HG03060 (cell line): ENCODE results near the gene ZDHHC21.

Experiments
- ATAC-seq: cut with Tn5 transposase; IDR thresholded peaks from one replicate; pipeline ENCODE4 v1.9.1; 2021; ENCODE audit warnings: low read depth, moderate number of reproducible peaks; ENCODE audit not compliant: unreplicated experiment

ZDHHC21 gene, protein sequence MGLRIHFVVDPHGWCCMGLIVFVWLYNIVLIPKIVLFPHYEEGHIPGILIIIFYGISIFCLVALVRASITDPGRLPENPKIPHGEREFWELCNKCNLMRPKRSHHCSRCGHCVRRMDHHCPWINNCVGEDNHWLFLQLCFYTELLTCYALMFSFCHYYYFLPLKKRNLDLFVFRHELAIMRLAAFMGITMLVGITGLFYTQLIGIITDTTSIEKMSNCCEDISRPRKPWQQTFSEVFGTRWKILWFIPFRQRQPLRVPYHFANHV

DNA sequence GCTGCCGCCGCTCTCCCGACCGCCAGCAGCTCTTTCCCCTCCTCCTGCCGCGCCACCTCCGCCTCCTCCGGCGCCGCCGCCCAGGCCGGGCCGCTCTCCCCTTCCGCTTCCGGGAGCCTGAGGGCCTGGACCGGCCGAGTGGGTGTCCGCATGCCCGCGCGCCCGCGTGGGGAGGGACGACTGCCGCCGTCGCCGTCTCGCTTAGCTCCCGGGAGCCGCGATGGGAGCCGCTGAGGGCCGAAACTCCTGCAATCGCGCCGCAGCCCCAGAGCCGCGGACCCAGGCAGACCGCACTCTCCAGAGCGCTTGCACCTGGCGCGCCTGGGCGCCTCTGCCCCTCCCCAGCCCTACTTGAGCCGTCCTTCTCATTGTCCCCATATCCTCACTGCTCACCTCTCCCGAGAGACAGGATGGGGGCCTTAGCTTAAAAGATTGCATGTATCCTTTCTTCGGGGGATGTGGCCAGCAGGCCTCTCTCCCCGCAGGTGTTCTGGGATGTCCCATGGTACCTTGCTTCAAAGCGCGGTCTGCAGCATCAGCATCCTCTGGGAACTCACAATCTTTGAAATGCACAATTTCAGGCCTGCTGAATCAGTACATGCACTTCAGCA is at the start of gene ZDHHC21:
Gene ZDHHC21 (minus strand): TSS at position 182 of the 611 bp plus-strand sequence. CDS start 19,092 bp downstream, outside the sequence.
- peak; percentile 38 for ATAC-seq

DNA sequence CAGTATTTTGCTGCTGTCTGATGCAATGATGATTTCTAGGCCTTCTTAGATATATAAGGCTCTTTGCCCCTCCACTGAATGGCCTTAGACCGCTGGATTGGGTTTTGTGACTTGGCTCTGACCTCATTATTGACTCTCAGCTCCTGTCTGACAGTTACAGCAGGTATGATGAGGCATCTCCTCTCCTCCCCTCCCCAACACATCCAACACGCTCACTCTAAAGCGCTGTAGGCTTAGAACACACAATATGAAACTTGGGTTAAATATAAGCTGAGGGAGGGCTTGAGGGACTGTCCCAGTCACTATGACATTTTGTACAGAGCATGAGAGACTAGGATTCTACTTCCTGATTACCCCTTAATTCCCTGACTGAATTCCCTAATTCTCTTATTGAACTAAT is 48.1 kb upstream of the ZDHHC21 start:
- ATAC-seq = no peak

DNA sequence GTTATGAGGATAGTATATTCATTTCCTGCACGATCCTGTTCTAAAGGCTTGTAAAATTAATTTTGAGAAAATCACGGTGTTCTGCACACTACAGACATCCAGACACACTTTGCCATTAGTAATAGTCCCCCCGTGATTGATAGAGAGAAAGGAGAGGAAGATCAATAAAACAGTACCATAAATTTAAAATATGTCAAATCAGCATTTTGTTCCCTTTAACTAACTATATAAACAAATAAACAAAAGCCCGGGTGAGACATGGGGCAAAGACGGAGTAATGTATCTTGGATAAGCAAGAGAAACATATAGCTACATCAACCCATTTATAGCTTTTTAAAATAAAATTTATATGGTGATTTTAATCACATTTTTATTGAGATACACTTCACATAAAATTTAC is 39.9 kb upstream of the ZDHHC21 start:
- ATAC-seq = no peak

DNA sequence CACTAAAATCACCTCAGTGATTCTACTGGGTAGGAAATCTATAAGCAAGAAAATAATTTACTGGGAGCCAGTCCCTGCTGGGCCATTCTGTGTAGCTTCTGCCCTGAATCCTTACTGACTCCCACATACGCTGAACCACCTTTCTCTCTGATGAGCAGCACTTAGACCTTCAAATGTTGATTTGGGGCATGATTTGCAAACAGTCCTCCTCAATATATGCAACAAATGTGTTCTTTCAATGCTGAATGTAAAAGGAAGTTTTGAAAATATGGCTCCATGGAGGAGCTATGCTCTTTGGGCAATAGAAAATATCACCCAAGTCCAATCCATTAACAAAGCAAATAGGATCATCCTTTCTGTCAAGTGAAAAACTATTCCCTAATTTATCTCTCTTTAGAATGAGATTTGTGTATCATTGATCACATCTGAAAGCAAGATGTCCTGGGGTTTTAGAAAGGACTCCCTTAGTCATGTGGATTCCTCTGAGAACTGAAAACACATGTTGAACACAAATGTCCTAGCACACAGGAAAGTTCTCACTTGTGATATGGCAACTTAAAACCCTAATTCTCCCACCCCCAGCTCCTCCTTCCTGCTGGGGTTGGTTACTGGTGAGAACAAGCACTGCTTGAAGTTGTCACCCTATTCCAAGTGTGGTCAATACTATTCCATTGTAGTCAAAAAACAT is 38.2 kb upstream of the ZDHHC21 start:
- no peak for ATAC-seq

DNA sequence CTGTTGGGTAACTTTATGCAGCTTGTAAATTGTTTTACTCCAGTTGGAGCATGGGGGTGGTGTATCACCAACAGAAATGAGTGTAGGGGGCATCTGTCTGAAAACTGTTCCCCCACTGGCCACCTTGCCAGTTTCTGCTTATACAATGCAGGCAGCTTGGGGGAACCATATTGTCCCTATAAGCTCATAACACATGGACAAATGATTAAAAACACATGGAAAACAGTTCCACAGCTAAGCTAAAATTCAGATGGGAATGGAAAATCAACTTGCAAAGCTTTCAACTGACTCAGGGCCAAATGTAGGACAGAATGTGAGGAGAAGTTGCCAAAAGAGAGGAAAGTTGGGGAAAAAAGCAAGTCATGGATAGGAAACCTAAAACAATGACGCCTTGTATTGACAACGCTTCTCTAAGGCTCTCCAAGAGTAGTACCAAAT is 37.2 kb upstream of the ZDHHC21 start:
- no peak for ATAC-seq

DNA sequence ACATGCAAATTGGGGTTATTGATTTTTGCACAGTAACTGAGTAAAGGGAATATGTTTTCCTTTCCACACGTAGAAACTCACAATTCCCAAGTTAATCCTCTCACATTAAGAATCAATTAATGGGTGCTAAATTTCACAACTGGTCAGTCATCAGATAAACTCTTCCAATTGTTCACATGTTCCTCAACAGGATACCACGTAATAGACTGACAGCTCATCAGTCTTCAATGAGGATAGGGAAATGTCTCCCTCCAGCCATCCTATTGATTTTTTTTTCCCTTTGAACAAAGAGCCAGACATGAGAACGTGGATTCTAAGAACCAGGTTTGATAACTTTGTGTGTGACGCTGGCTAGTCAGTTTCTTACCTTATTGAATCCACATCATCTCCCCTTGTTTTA is 30.1 kb upstream of the ZDHHC21 start:
- ATAC-seq = no peak

DNA sequence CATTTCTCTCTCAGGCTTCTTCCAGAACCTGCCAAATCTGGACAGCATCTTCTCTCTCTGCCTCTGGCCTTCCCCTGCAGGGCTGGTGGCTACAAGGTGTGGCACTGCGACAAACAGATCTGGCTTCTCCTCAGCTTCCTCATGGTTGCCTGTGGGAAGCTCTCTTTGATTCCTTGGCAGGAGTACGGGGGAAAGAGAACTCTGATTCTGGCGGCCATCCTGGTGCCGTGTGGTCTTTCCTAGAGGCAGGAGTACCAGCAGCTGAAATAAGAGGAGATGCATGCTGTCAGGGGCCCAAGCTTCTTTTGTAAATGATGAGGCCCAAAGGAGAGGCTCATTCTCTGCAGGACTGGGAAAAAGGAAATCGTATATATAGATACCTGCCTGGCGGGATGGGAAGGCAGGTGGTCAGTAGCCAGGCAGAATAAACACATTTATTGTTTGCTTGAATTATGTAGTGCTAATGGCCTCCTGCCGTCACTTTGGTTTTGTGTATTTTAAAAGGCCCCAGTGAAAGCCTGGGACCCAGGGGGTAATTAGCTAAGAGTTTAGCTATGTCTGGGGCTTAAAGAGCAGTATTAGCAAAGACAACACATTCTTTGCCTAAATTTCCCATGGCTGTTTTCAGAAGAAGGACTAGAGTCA is 29.3 kb upstream of the ZDHHC21 start, which contains the start of gene CER1:
Gene CER1 (minus strand): TSS at position 343 of the 645 bp plus-strand sequence. CDS start 61 bp downstream, at position 282.
- no peak for ATAC-seq

DNA sequence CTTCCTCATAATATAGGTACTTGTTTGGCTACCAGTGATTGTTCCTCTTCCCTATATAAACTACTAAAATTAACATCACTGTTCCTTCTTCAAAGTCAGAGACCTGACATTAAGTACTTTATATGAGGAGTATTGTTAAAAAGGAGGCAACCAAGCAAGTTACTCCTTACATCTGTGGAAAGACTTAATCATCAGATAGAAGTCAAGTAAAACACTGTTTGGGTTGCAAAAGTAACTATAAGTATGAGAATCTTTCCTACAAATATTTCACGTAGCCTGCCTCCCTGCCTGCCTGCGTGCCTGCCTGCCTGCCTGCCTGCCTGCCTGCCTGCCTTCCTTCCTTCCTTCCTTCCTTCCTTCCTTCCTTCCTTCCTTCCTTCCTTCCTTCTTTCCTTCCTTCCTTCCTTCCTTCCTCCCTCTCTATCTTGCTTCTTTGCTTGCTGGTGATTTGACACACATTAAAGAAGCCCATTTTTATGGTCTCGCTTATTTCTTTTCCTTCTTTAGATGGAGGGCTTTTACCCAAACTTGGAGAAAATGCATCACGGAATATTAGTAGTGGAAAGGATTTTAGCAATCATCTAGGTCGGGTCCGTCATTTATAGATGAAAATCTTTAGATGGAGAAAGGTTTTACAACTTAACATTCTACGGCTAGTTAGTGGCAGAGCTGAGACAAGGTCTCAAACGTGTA is 26.1 kb upstream of the ZDHHC21 start:
- ATAC-seq = no peak

DNA sequence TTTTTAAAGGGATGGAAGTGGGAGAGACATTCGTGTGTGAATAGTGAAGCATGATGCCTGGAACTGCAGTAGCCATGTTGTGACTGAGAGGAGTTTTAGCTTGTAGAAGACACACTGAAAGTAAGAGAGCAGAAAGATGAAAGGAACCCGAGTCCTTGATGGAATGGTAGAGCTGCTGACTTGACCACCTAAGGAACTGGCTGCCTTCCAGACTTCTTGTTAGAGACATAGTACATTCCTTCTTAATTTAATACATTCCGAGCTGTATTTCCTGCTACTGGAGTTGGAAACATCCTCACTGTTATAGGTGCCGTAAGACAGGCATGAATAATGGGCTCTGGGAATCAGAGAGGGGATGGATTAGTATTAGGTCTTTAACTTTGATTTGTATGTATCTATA is 21.9 kb upstream of the ZDHHC21 start:
- ATAC-seq = no peak

DNA sequence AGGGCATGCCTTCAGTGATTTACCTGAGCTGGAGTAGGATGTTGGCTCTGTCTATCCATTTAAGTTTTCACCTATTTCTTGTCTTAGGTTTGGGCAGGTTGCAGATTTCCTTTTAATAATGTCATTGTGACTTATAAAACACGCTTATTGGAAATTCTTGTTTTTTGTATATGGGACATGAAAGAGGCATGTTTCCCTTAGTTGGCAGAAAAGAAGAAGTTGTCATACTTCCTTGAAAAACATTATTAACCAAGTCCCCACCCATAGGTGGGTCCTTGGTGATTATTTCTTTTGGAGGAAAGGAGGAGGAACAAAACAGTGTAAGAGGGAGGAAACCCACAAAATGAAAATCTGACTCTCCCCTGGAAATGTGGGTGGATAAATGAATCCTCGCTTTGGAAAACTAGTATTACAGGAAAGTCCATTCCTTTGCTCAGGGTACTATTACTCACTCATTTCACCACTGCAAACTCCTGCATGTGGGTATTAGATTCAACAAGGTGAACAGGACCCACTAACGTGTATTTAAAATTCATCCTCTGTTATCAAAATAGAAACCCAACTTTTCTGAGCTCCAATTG is 20.0 kb upstream of the ZDHHC21 start:
- no peak for ATAC-seq

DNA sequence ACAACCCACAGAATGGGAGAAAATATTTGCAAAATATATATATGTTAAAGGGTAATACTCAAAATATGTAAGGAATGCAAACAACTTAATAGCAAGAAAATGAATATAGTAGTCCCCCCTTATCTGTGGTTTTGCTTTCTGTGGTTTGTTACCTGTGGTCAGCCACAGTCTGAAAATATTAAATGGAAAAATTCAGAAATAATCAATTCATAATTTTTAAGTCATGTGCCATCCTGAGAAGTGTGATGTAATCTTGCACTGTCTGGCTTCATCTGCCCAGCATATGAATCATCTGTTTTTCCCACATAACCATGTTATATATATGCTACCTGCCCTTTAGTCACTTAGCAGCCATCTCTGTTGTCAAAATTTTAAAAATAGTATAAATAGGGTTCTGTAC is 17.6 kb upstream of the ZDHHC21 start:
- ATAC-seq = no peak

DNA sequence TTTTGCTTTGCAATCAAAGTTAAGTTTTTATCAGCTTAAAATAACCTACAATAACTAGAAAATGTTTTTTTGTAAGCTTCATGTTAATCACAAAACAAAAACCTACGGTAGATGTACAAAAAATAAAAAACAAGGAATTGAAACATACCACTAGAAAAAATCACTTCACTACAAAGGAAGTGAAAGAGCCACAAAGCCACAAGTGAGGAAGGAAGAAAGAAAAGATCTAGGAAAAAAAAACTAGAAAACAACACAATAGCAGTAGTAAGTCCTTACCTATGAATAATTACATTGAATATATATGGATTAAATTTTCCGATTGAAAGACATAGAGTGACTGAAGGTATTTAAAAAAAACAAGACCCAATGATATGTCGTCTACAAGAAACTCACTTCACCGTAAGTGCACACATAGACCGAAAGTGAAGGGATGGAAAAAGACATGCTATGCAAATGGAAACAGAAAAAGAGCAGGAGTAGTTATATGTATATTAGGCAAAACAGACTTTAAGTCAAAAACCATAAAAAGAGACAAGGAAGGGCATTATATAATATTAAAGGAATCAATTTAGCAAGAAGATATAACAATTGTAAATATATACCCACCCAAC is 13.4 kb upstream of the ZDHHC21 start:
- ATAC-seq = peak; percentile 49

DNA sequence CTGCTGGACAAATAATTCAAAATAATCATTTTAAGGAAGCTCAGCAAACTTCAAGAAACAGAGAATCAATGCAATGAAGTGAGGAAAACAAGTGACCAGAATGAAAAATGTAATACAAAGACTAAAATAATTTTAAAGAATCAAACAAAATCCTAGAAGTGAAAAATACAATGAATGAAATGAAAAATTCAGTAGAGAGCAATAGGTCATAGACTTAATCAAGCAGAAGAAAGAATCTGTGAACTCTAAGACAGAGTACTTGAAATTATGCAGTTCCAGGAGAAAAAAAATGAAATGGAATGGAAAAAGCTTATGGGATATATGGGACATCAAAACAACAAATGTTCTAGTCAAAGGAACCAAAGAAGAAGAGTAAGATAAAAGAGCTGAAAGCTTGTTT is 11.8 kb upstream of the ZDHHC21 start:
- no peak for ATAC-seq

DNA sequence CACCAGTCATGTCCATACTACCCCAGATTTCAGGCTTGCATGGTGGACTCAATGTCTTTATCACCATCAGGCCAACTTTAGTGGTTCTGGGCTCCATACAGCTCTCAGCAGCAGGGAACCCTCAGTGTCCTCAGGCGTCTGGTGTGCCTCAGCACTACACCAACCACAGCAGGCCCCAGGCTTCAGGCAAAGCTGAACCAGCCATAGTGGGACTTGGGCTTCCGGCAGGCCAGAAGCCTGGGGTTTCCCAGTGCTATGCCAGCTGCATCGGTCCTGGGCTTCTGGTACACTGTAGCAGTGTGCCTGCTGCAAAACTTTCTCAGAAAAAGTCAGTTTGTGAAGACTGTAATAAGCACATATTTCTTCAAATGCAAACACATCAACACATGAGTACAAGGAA is 11.0 kb upstream of the ZDHHC21 start:
- ATAC-seq = no peak

DNA sequence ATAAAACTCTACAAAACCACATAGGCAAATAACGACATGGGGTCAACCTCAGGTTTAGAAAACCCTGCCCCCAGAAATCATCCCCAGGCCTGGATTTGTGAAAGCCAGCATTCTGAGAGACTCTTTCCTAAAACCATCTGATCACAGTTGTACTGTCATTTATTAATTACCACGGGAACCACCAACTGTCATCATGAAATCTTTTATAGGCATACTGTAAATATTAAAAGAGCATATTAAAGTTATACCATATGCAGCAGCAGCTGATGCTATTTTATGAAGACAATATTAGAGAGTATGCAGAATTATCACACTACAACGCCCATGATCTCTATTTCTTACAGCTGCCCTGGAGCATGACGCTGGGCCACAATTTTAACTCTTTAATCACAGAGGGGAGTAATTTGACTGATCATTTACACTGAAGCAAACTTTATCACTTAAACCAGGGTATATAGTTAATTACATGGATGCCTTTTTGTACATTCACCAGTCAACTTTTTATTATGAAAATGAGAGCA is 9.0 kb upstream of the ZDHHC21 start:
- ATAC-seq = no peak

DNA sequence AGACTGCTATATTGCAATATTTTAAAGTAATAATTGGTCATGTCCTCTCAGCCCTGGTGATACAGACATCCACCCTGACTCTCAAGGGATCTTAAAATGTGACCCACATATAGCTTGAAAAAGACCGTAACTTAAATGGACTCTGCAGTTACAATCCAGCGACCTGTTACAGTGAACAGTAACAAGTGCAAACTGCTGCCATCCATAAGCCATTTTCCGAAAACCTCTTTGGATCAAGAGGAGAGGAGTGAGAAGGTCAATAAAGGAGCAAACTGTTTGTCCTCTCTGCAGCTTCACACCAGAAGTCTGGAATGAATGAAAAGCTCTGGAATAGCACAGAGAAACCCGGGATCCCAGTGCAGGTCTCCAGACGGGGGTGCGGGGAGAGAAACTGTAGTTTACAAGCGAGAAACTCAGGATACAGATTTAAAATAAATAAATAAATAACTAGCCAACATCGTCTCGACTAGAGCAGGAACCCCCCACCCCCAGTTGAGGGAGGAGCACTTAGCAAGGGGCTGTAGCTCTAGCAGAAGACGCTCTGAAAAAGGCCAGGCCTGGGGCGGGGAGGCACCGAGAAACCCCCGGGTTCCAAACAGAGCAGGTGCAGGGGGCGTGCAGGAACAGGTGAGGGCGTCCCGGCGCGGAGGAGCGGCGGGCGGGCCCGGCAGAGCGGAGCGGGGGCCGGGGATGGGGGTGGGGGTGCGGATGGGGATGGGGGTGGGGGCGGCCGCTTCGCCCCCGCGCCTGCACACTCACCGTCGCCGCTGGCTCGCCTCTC is 572 bp downstream of the ZDHHC21 start:
- ATAC-seq = no peak

DNA sequence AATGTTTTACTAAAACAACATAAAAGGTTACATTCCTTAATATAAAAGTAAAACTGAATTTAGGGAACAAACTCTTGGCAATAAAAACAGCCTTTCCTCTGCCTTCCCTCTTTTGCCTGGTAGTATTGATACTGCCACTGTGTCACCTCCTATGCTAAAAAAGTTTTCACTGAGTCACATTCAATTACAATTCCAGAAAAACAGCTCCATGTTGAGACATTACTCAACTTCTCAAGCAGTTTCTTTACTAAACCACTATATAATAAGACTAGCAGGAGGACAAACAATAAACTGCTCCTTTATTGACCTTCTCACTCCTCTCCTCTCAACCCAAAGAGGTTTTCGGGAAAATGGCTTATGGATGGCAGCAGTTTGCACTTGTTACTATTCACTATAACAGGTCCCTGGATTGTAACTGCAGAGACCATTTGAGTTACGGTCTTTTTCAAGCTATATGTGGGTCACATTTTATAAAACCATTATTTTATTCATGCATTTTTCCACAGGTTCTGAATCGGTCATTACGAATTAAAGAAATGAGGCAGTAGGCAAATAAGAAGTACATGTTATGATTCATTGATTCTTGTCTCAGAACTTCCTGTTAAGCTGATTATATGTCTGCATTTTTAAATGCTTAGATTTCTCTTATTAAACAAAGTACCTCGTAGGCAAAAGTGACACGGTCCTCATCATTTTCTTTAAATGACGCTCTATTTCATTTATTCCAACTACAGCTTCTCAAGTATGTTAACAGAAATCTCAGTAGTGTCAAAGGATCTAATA is 2.1 kb downstream of the ZDHHC21 start:
- ATAC-seq = no peak
